IMR-90 (cell line): Measurements from ENCODE around the gene PCNX2.

Source experiments
- MAFK ChIP-seq: IDR thresholded peaks from 2 replicates; pipeline ENCODE4 v1.6.1; 2012; ENCODE audit warnings: low read depth, low read length, improper control_type of control experiment
- MXI1 ChIP-seq: IDR thresholded peaks from 2 replicates; pipeline ENCODE4 v1.6.1; 2012; ENCODE audit warnings: low read depth, mild to moderate bottlenecking, low read length, moderate library complexity, borderline replicate concordance
- POLR2A ChIP-seq: IDR thresholded peaks from 2 replicates; pipeline ENCODE4 v1.6.1; 2012; ENCODE audit warnings: mild to moderate bottlenecking, low read depth, low read length
- RAD21 ChIP-seq: IDR thresholded peaks from 2 replicates; pipeline ENCODE4 v1.6.1; 2012; ENCODE audit warnings: low read length, improper control_type of control experiment
- RFX5 ChIP-seq: IDR thresholded peaks from 2 replicates; pipeline ENCODE4 v1.8.0; 2012; ENCODE audit warnings: low read depth, mild to moderate bottlenecking, low read length, moderate library complexity
- SMC3 ChIP-seq: fragments of 150-350 bp; IDR thresholded peaks from 2 replicates; pipeline ENCODE4 v1.6.1; 2016; ENCODE audit warnings: low read depth, mild to moderate bottlenecking, antibody characterized with exemption, low read length, moderate library complexity
- TF ChIP-seq, protein P1 (sequence below): conservative IDR thresholded peaks from 2 replicates; pipeline ENCODE4 v1.5.1; 2012; ENCODE audit warnings: mild to moderate bottlenecking, low read depth, low read length, improper control_type of control experiment
- TF ChIP-seq, protein P2 (sequence below): fragments of 150-350 bp; IDR thresholded peaks from 2 replicates; pipeline ENCODE4 v1.6.1; 2016; ENCODE audit warnings: low read depth, mild to moderate bottlenecking, low read length, moderate library complexity, borderline replicate concordance
- TF ChIP-seq, protein P3 (sequence below): fragments of 150-350 bp; IDR thresholded peaks from 2 replicates; pipeline ENCODE4 v1.6.1; 2017; ENCODE audit warnings: mild to moderate bottlenecking, antibody characterized with exemption, low read length, low read depth

DNA sequence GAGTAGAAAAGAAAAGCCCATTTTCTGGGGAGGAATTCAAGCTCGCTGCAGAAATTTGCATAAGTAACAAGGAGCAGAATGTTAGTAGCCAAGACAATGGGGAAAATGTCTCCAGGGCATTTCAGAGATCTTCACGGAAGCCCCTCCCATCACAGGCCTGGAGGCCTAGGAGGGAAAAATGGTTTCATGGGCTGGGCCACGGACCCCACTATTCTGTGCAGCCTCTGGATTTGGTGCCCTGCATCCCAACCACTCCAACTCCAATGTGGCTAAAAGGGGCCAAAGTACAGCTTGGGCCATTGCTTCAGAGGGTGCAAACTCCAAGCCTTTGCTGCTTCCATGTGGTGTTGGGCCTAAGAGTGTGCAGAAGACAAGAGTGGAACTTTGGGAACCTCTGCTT, 302.0 kb downstream of the PCNX2 start:
- TF ChIP-seq, protein P1, sequence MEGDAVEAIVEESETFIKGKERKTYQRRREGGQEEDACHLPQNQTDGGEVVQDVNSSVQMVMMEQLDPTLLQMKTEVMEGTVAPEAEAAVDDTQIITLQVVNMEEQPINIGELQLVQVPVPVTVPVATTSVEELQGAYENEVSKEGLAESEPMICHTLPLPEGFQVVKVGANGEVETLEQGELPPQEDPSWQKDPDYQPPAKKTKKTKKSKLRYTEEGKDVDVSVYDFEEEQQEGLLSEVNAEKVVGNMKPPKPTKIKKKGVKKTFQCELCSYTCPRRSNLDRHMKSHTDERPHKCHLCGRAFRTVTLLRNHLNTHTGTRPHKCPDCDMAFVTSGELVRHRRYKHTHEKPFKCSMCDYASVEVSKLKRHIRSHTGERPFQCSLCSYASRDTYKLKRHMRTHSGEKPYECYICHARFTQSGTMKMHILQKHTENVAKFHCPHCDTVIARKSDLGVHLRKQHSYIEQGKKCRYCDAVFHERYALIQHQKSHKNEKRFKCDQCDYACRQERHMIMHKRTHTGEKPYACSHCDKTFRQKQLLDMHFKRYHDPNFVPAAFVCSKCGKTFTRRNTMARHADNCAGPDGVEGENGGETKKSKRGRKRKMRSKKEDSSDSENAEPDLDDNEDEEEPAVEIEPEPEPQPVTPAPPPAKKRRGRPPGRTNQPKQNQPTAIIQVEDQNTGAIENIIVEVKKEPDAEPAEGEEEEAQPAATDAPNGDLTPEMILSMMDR, result no peak
- no peak for TF ChIP-seq MXI1
- TF ChIP-seq SMC3, result no peak
- no peak for TF ChIP-seq MAFK
- TF ChIP-seq POLR2A, result no peak
- TF ChIP-seq, protein P2, sequence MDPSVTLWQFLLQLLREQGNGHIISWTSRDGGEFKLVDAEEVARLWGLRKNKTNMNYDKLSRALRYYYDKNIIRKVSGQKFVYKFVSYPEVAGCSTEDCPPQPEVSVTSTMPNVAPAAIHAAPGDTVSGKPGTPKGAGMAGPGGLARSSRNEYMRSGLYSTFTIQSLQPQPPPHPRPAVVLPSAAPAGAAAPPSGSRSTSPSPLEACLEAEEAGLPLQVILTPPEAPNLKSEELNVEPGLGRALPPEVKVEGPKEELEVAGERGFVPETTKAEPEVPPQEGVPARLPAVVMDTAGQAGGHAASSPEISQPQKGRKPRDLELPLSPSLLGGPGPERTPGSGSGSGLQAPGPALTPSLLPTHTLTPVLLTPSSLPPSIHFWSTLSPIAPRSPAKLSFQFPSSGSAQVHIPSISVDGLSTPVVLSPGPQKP, result no peak
- TF ChIP-seq RAD21, result no peak
- TF ChIP-seq, protein P3, sequence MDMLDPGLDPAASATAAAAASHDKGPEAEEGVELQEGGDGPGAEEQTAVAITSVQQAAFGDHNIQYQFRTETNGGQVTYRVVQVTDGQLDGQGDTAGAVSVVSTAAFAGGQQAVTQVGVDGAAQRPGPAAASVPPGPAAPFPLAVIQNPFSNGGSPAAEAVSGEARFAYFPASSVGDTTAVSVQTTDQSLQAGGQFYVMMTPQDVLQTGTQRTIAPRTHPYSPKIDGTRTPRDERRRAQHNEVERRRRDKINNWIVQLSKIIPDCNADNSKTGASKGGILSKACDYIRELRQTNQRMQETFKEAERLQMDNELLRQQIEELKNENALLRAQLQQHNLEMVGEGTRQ, result no peak
- TF ChIP-seq RFX5, result no peak
